AG10803 (cell line): ENCODE results near the gene KBTBD7.

Experiments used
- DNase-seq: peaks from one replicate; pipeline ENCODE4 v3.0.0; 2010; ENCODE audit warnings: low read depth
- H3K4me3 ChIP-seq: 2 replicates; pipeline ENCODE4 v1.5.1; 2011; ENCODE audit warnings: mild to moderate bottlenecking, low read length, control low read depth
- CTCF ChIP-seq: conservative IDR thresholded peaks from 2 replicates; pipeline ENCODE4 v1.5.1; 2011; ENCODE audit warnings: mild to moderate bottlenecking, low read length, control low read depth, inconsistent platforms

KBTBD7 gene

GRCh38 chr13:41144576-41144975 lies 49.8 kb downstream of the KBTBD7 start:
- no peak for DNase-seq
- TF ChIP-seq CTCF = no peak
- no peak overlapping the region for H3K4me3 ChIP-seq
